Right lobe of liver (tissue), 4 donors: ENCODE data around the gene SFI1.

Source experiments
- POLR2A ChIP-seq: fragments of 450-650 bp; IDR thresholded peaks from one replicate; pipeline ENCODE4 v1.6.1; 2017; ENCODE audit warnings: antibody characterized with exemption, mild to moderate bottlenecking
- TF ChIP-seq, protein P1 (sequence below), 4 donors: fragments of 200-600 bp in 3 of 4; fragments of 450-650 bp in 1 of 4; IDR thresholded peaks; one replicate each; pipeline versions ENCODE4 v1.5.1 to v1.8.0; 2016 to 2022; ENCODE audit warnings: antibody characterized with exemption in 4 of 4, mild to moderate bottlenecking in 2 of 4
- donor health status: DM: no; HTN: no; CAD: no.
- donor health status: DM: no; HTN: no; CAD: no.
- donor health status: DM: no; HTN: yes; CAD: no.

GRCh38 chr22:31486951-31487350 lies 9.4 kb upstream of the SFI1 start:
- TF ChIP-seq, protein P1, sequence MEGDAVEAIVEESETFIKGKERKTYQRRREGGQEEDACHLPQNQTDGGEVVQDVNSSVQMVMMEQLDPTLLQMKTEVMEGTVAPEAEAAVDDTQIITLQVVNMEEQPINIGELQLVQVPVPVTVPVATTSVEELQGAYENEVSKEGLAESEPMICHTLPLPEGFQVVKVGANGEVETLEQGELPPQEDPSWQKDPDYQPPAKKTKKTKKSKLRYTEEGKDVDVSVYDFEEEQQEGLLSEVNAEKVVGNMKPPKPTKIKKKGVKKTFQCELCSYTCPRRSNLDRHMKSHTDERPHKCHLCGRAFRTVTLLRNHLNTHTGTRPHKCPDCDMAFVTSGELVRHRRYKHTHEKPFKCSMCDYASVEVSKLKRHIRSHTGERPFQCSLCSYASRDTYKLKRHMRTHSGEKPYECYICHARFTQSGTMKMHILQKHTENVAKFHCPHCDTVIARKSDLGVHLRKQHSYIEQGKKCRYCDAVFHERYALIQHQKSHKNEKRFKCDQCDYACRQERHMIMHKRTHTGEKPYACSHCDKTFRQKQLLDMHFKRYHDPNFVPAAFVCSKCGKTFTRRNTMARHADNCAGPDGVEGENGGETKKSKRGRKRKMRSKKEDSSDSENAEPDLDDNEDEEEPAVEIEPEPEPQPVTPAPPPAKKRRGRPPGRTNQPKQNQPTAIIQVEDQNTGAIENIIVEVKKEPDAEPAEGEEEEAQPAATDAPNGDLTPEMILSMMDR (IDR thresholded peaks at IDR 0.05): no peak
- TF ChIP-seq POLR2A: no peak
